ENCODE measurements around the gene ACAD9. TPM values are rescaled to one million over a fixed set of nuclear protein-coding genes. Genes with fewer than 3 reads are reported as not detected.

Gene ACAD9
- total and polyA plus RNA-seq, 10 of the 15 experiments (the other 5 are each of a cell fraction or from before 2014, with no cell fraction given) = 12.7 to 63.1 (median 43.7) TPM

- no peak overlapping the region for H3K4me2 ChIP-seq (ENCODE audit: control insufficient read depth, insufficient read depth)
- intact Hi-C loops (cut with micrococcal nuclease; ENCODE audit: unreplicated experiment) = no loop called here
- ChIA-PET SMC1A (ENCODE audit: uncharacterized antibody, unreplicated experiment) (interaction anchor here (0.6 kb wide), 1 partner anchor 138 kb away, joined by 3 read pairs; no protein-coding TSS in a partner anchor), CTCF (no interaction called here), POLR2A (interaction anchor here (0.9 kb wide), 1 partner anchor 10 kb away, joined by 3 read pairs; no protein-coding TSS in a partner anchor), RAD21 (ENCODE audit: unreplicated experiment) (no interaction called here)
- TF ChIP-seq MTA3 (IDR thresholded peaks at IDR 0.05; ENCODE audit: borderline replicate concordance, low read length) (no peak), NR2C2 (IDR thresholded peaks at IDR 0.05; ENCODE audit: borderline replicate concordance, control insufficient read depth, insufficient read length, low read depth) (no peak), RCOR1 (conservative IDR thresholded peaks at IDR 0.05; ENCODE audit: low read depth, low read length) (no peak), YY1 (IDR thresholded peaks at IDR 0.05; ENCODE audit: low read depth, low read length) (no peak), SREBF2 (IDR thresholded peaks at IDR 0.05; ENCODE audit: low read length) (no peak), SMARCA5 (IDR thresholded peaks at IDR 0.05) (no peak), SP1 (IDR thresholded peaks at IDR 0.05; ENCODE audit: low read depth, low read length) (no peak), ZNF622 (IDR thresholded peaks at IDR 0.05) (no peak), ZNF384 (IDR thresholded peaks at IDR 0.05; ENCODE audit: borderline replicate concordance, low read depth, low read length) (no peak)
- TF ChIP-seq, protein P1, sequence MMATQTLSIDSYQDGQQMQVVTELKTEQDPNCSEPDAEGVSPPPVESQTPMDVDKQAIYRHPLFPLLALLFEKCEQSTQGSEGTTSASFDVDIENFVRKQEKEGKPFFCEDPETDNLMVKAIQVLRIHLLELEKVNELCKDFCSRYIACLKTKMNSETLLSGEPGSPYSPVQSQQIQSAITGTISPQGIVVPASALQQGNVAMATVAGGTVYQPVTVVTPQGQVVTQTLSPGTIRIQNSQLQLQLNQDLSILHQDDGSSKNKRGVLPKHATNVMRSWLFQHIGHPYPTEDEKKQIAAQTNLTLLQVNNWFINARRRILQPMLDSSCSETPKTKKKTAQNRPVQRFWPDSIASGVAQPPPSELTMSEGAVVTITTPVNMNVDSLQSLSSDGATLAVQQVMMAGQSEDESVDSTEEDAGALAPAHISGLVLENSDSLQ (IDR thresholded peaks at IDR 0.05) = no peak
- TF ChIP-seq, protein P2, sequence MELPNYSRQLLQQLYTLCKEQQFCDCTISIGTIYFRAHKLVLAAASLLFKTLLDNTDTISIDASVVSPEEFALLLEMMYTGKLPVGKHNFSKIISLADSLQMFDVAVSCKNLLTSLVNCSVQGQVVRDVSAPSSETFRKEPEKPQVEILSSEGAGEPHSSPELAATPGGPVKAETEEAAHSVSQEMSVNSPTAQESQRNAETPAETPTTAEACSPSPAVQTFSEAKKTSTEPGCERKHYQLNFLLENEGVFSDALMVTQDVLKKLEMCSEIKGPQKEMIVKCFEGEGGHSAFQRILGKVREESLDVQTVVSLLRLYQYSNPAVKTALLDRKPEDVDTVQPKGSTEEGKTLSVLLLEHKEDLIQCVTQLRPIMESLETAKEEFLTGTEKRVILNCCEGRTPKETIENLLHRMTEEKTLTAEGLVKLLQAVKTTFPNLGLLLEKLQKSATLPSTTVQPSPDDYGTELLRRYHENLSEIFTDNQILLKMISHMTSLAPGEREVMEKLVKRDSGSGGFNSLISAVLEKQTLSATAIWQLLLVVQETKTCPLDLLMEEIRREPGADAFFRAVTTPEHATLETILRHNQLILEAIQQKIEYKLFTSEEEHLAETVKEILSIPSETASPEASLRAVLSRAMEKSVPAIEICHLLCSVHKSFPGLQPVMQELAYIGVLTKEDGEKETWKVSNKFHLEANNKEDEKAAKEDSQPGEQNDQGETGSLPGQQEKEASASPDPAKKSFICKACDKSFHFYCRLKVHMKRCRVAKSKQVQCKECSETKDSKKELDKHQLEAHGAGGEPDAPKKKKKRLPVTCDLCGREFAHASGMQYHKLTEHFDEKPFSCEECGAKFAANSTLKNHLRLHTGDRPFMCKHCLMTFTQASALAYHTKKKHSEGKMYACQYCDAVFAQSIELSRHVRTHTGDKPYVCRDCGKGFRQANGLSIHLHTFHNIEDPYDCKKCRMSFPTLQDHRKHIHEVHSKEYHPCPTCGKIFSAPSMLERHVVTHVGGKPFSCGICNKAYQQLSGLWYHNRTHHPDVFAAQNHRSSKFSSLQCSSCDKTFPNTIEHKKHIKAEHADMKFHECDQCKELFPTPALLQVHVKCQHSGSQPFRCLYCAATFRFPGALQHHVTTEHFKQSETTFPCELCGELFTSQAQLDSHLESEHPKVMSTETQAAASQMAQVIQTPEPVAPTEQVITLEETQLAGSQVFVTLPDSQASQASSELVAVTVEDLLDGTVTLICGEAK (IDR thresholded peaks at IDR 0.05; ENCODE audit: borderline replicate concordance) = no peak
- TF ChIP-seq, protein P3, sequence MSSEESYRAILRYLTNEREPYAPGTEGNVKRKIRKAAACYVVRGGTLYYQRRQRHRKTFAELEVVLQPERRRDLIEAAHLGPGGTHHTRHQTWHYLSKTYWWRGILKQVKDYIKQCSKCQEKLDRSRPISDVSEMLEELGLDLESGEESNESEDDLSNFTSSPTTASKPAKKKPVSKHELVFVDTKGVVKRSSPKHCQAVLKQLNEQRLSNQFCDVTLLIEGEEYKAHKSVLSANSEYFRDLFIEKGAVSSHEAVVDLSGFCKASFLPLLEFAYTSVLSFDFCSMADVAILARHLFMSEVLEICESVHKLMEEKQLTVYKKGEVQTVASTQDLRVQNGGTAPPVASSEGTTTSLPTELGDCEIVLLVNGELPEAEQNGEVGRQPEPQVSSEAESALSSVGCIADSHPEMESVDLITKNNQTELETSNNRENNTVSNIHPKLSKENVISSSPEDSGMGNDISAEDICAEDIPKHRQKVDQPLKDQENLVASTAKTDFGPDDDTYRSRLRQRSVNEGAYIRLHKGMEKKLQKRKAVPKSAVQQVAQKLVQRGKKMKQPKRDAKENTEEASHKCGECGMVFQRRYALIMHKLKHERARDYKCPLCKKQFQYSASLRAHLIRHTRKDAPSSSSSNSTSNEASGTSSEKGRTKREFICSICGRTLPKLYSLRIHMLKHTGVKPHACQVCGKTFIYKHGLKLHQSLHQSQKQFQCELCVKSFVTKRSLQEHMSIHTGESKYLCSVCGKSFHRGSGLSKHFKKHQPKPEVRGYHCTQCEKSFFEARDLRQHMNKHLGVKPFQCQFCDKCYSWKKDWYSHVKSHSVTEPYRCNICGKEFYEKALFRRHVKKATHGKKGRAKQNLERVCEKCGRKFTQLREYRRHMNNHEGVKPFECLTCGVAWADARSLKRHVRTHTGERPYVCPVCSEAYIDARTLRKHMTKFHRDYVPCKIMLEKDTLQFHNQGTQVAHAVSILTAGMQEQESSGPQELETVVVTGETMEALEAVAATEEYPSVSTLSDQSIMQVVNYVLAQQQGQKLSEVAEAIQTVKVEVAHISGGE (CRISPR knock-in tag; IDR thresholded peaks at IDR 0.05) = no peak
- no peak overlapping the region for H3K4me3 ChIP-seq
- no TSS peak for BruUV-seq (replicated peaks)
- no peaks in the 10 kb centered on the region for H3K4me1 ChIP-seq (ENCODE audit: control insufficient read depth, insufficient read depth, low read length)
- in situ Hi-C loops (cut with MboI) = no loop called here
- H4K20me1 ChIP-seq (ENCODE audit: control insufficient read depth, insufficient read depth) = no peaks in the 10 kb centered on the region
- no peaks in the 10 kb centered on the region for H3K79me2 ChIP-seq (ENCODE audit: control insufficient read depth, insufficient read depth, low read length)
- no peak overlapping the region for H3K9ac ChIP-seq (ENCODE audit: control insufficient read depth, insufficient read depth, low read length)
- 100% methylated on average over 1 of the region's 2 CpGs for WGBS (ENCODE audit: insufficient coverage, insufficient replicate concordance, low lambda C conversion rate, missing lambda C conversion rate)
- no peaks in the 10 kb centered on the region for H3K9me3 ChIP-seq (replicated peaks; ENCODE audit: control insufficient read depth, insufficient read depth, low read length)
- H2AFZ ChIP-seq (ENCODE audit: control insufficient read depth, low read depth, low read length) = no peak overlapping the region
- peaks cover 0 to 2% of the 10 kb centered on the region in 2 experiments; a peak in 2 of 4 replicates for H3K27me3 ChIP-seq (replicated peaks in 1 of 2; ENCODE audit: control insufficient read depth in 2 of 2, insufficient read depth in 2 of 2, low read length in 1 of 2)
- no peaks in the 10 kb centered on the region for H3K36me3 ChIP-seq (ENCODE audit: control insufficient read depth in 2 of 2, insufficient read depth in 2 of 2, low read length in 1 of 2)
- FAIRE-seq (no peak), DNase-seq (ENCODE audit: low read depth, low spot score) (no peak), ATAC-seq (no peak)
- no peak overlapping the region for H3K27ac ChIP-seq (ENCODE audit: control insufficient read depth, insufficient read depth)
These were observed 54.5 kb downstream of the ACAD9 start for GRCh38 chr3:128933922-128934253.

All from GM12878 (cell line).